ENCODE measurements around the gene MARCHF2. TPM values are rescaled to one million over a fixed set of nuclear protein-coding genes. Genes with fewer than 3 reads are reported as not detected.

The MARCHF2 gene
- total RNA-seq, 1 donor from 2014 or later, result 58.7 TPM

DNA sequence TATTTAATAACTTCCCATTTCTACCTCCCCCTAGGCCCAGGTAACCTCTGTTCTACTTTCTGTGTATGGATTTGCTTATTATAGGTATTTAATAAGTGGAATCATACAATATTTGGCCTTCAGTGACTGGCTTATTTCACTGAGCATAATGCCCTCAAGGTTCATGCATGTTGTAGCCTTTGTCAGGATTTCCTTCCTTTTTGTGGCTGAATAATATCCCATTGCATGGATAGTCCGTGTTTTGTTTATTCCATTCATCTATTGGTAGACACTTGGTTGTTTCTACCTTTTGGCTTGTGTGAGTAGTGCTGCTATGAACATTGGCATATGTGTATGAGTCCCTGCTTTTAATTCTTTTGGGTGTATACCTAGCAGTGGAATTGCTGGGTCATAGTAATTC, 41.1 kb downstream of the MARCHF2 start:
- Histone ChIP-seq H3K27ac (no peak overlapping the region), H3K9me3 (no peaks in the 10 kb centered on the region), H3K36me3 (peaks cover 43% of the 10 kb centered on the region), H3K4me1 (peaks cover 82% of the 10 kb centered on the region), H3K27me3 (no peaks in the 10 kb centered on the region), H3K4me3 (no peak overlapping the region)
- no peak for DNase-seq
- intact Hi-C loops (cut with DNase I), result no loop called here
- no peak for ATAC-seq
- TF ChIP-seq, protein P1, sequence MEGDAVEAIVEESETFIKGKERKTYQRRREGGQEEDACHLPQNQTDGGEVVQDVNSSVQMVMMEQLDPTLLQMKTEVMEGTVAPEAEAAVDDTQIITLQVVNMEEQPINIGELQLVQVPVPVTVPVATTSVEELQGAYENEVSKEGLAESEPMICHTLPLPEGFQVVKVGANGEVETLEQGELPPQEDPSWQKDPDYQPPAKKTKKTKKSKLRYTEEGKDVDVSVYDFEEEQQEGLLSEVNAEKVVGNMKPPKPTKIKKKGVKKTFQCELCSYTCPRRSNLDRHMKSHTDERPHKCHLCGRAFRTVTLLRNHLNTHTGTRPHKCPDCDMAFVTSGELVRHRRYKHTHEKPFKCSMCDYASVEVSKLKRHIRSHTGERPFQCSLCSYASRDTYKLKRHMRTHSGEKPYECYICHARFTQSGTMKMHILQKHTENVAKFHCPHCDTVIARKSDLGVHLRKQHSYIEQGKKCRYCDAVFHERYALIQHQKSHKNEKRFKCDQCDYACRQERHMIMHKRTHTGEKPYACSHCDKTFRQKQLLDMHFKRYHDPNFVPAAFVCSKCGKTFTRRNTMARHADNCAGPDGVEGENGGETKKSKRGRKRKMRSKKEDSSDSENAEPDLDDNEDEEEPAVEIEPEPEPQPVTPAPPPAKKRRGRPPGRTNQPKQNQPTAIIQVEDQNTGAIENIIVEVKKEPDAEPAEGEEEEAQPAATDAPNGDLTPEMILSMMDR (IDR thresholded peaks at IDR 0.05), result no peak

DNA sequence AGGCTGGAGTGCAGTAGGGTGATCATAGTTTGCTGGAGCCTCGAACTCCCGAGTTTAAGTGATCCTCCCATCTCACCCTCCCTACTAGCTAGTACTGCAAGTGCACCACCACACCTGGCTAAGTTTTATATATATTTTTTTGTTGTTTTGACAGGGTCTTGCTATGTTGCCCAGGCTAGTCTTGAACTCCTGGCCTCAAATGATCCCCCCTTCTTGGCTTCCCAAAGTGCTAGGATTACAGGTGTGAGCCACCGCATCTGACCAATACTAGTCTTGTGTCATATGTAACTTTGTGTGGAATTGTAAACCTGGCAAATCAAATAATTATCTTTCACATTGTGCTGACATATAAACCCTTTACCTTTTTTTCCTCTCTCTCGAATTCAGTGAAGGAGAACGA, 41.9 kb downstream of the MARCHF2 start:
- Histone ChIP-seq H3K27me3 (no peaks in the 10 kb centered on the region), H3K4me1 (peaks cover 83% of the 10 kb centered on the region), H3K4me3 (no peak overlapping the region), H3K9me3 (no peaks in the 10 kb centered on the region), H3K36me3 (peaks cover 43% of the 10 kb centered on the region), H3K27ac (no peak overlapping the region)
- intact Hi-C loops (cut with DNase I), result no loop called here
- TF ChIP-seq, protein P1 (IDR thresholded peaks at IDR 0.05), result no peak
- ATAC-seq, result no peak
- no peak for DNase-seq

DNA sequence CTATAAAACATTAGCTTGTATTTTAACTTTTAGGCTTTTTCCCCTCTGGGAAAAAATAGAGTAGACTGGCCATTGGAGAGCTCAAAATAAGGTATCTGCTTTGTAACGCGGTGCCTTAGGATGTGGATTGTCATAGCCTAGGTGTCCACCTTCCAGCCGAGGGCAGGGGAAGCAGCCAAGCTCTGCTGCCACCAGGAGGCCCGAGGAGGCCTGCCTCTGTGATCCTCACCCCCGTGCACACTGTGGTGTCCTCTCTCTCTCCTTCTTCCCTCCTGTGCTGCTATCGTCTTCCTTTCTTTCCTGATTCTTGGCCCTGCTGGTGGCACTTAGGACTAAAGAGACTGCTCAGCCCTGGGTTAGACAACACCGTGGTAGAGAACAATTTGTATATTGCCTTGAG, 43.0 kb downstream of the MARCHF2 start:
- TF ChIP-seq, protein P1 (IDR thresholded peaks at IDR 0.05), result no peak
- Histone ChIP-seq H3K4me1 (peaks cover 84% of the 10 kb centered on the region), H3K4me3 (no peak overlapping the region), H3K36me3 (peaks cover 43% of the 10 kb centered on the region), H3K27ac (no peak overlapping the region), H3K9me3 (no peaks in the 10 kb centered on the region), H3K27me3 (no peaks in the 10 kb centered on the region)
- DNase-seq, result no peak
- intact Hi-C loops (cut with DNase I), result no loop called here
- no peak for ATAC-seq

DNA sequence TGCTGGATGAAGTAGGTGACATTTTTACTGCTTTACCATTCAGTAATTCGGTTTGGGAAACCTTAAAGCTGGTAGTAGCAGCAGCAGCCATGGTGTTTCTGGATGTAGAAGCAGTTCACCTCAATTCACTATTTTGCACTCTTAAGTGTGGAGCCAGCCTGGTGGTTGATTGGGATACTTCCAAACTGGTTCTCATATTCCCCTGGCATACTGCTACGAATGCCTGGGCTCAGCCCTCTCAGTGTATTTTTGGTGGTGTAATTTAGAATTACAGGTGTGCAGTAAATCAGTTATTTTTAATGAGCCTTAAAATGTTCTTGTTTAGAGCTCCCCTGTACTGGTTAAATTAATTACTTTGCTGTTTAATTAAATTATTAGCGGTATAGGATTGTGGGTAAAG, 44.1 kb downstream of the MARCHF2 start:
- Histone ChIP-seq H3K4me3 (no peak overlapping the region), H3K36me3 (peaks cover 42% of the 10 kb centered on the region), H3K9me3 (no peaks in the 10 kb centered on the region), H3K4me1 (peaks cover 81% of the 10 kb centered on the region), H3K27ac (no peak overlapping the region), H3K27me3 (no peaks in the 10 kb centered on the region)
- ATAC-seq (no peak), DNase-seq (no peak)
- TF ChIP-seq, protein P1 (IDR thresholded peaks at IDR 0.05), result no peak
- intact Hi-C loops (cut with DNase I), result no loop called here

DNA sequence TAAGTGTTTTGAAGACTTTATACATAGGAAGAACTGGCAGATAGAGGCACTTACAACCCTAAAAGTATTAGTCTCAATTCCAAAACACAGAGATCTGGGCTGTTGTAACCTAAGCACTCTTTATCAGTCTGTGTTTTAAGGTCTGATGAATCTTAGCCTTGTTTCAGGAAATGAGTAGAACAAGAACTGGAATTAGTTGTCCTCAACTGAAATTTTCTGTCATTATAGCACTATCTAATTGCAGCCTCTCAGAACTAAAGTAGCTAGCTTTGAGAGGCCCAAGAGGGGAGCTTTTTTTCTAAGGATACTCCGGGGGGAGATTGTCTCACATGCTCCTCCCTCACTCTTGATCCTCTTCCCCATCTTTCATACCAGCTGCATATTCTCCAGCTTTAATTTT, 44.7 kb downstream of the MARCHF2 start:
- H3K27me3 ChIP-seq, result no peaks in the 10 kb centered on the region
- H3K4me1 ChIP-seq, result peaks cover 81% of the 10 kb centered on the region
- ATAC-seq, result no peak
- no peak overlapping the region for H3K4me3 ChIP-seq
- intact Hi-C loops (cut with DNase I), result no loop called here
- no peak for DNase-seq
- peaks cover 36% of the 10 kb centered on the region for H3K36me3 ChIP-seq
- TF ChIP-seq, protein P1 (IDR thresholded peaks at IDR 0.05), result no peak
- H3K9me3 ChIP-seq, result no peaks in the 10 kb centered on the region
- H3K27ac ChIP-seq, result no peak overlapping the region

DNA sequence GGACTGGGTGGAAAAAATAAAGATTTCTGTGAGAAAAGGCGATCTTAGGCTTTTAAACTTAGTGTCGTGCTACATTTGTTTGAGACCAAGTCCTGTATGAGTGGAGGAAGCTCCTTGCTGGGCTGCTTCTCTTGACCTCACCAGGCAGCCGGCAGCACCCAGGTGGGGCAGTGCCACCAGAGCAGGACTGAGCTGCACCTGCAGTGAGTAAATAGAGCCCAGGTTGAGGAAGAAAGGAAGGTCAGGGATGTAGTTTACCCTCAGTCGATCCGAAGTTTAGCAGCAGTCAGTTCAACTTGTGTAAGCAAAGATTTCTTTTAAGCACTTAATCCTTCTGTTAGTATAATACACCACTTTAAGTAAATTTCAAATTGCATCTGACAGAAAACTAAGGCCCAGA, 45.3 kb downstream of the MARCHF2 start:
- TF ChIP-seq, protein P1 (IDR thresholded peaks at IDR 0.05), result no peak
- intact Hi-C loops (cut with DNase I), result no loop called here
- ATAC-seq, result peak; percentile 52
- no peaks in the 10 kb centered on the region for H3K9me3 ChIP-seq
- H3K4me3 ChIP-seq, result no peak overlapping the region
- no peak for DNase-seq
- peaks cover 80% of the 10 kb centered on the region for H3K4me1 ChIP-seq
- H3K36me3 ChIP-seq, result peaks cover 31% of the 10 kb centered on the region
- no peak overlapping the region for H3K27ac ChIP-seq
- H3K27me3 ChIP-seq, result no peaks in the 10 kb centered on the region

All from upper lobe of right lung (tissue), 1 donor.